Endodermal cell (in vitro differentiated cells): ENCODE data around the gene QKI. TPM values are rescaled to one million over a fixed set of nuclear protein-coding genes. Genes with fewer than 3 reads are reported as not detected.

ENCODE experiments used
- DNase-seq: peaks from one replicate; pipeline ENCODE4 v3.0.0-alpha.2; 2017
- H3K27ac ChIP-seq: 2 replicates; pipeline ENCODE4 v1.5.1; 2013; ENCODE audit warnings: mild to moderate bottlenecking, low read depth, low read length, moderate library complexity
- H3K27me3 ChIP-seq: 2 replicates; pipeline ENCODE4 v1.6.1; 2013; ENCODE audit warnings: mild to moderate bottlenecking, low read length, moderate library complexity; ENCODE audit not compliant: insufficient read depth, control insufficient read depth, poor library complexity, severe bottlenecking
- H3K36me3 ChIP-seq: 2 replicates; pipeline ENCODE4 v1.7.0; 2013; ENCODE audit warnings: mild to moderate bottlenecking, low read length, moderate library complexity; ENCODE audit not compliant: control insufficient read depth, insufficient read depth
- H3K4me1 ChIP-seq: one replicate; pipeline ENCODE4 v1.7.0; 2013; ENCODE audit warnings: low read length; ENCODE audit not compliant: control insufficient read depth, insufficient read depth
- H3K4me3 ChIP-seq: 2 replicates; pipeline ENCODE4 v1.5.1; 2013; ENCODE audit warnings: mild to moderate bottlenecking, low read length, moderate library complexity
- H3K9ac ChIP-seq: 2 replicates; pipeline ENCODE4 v1.6.1; 2013; ENCODE audit warnings: mild to moderate bottlenecking, low read length, moderate library complexity; ENCODE audit not compliant: poor library complexity, severe bottlenecking; ENCODE audit errors: extremely low read depth
- H3K9me3 ChIP-seq: 2 replicates; pipeline ENCODE4 v1.6.1; 2013; ENCODE audit warnings: mild to moderate bottlenecking, low read length, moderate library complexity; ENCODE audit not compliant: control insufficient read depth
- H3K27ac Mint-ChIP-seq: 2 replicates; pipeline ENCODE4 v1.8.0; 2020; ENCODE audit warnings: mixed read lengths
- H3K27me3 Mint-ChIP-seq: 2 replicates; pipeline ENCODE4 v1.8.0; 2021; ENCODE audit warnings: mild to moderate bottlenecking, mixed read lengths; ENCODE audit not compliant: insufficient read depth
- H3K36me3 Mint-ChIP-seq: 2 replicates; pipeline ENCODE4 v1.8.0; 2020; ENCODE audit warnings: low read depth, mixed read lengths
- H3K4me1 Mint-ChIP-seq: 2 replicates; pipeline ENCODE4 v1.8.0; 2020; ENCODE audit warnings: mixed read lengths
- H3K4me3 Mint-ChIP-seq: 2 replicates; pipeline ENCODE4 v1.8.0; 2020; ENCODE audit warnings: mild to moderate bottlenecking, moderate library complexity, mixed read lengths
- H3K9me3 Mint-ChIP-seq: 2 replicates; pipeline ENCODE4 v1.8.0; 2020; ENCODE audit warnings: mild to moderate bottlenecking, mixed read lengths
- whole genome bisulfite sequencing, 2 experiments: methylation state at CpG; one replicate each; pipeline versions ENCODE4 v1.1.5 to v1.1.7; 2013; ENCODE audit warnings: missing lambda C conversion rate in 2 of 2, mixed read lengths in 1 of 2; ENCODE audit not compliant: insufficient coverage in 1 of 2, insufficient read length in 1 of 2; 5-methylcytosine and 5-hydroxymethylcytosine counted together
- total RNA-seq, 2 donors: library from RNA; stranded (reverse); fragmentation: NEBNext Ultra II Directional in 1 of 2; extraction: Animal tissue kit (Norgen Biotek cat#: 25700) in 1 of 2; gene quantifications; 2 replicates in 1 of 2; 3 replicates in 1 of 2; pipeline ENCODE4 v1.2.1, GENCODE V29; 2021
- TF ChIP-seq, protein P1 (sequence below): fragments of 200-600 bp; sonication (generic); conservative IDR thresholded peaks from 2 replicates; pipeline ENCODE4 v1.5.0; 2021; ENCODE audit warnings: antibody characterized with exemption, mild to moderate bottlenecking

The QKI gene
- total RNA-seq, 2 donors from 2014 or later: 93.3 to 107 TPM

- H3K27me3 ChIP-seq: no peaks in the 10 kb centered on the region
- no peak overlapping the region for H3K9ac ChIP-seq
- H3K9me3 ChIP-seq: no peaks in the 10 kb centered on the region
- Mint-ChIP-seq H3K27ac (no peak overlapping the region), H3K4me1 (no peaks in the 10 kb centered on the region), H3K4me3 (no peak overlapping the region), H3K27me3 (no peaks in the 10 kb centered on the region), H3K9me3 (no peaks in the 10 kb centered on the region), H3K36me3 (no peaks in the 10 kb centered on the region)
- no peaks in the 10 kb centered on the region for H3K36me3 ChIP-seq
- no peak overlapping the region for H3K4me3 ChIP-seq
- DNase-seq: no peak
- no peak overlapping the region for H3K27ac ChIP-seq
- TF ChIP-seq, protein P1, sequence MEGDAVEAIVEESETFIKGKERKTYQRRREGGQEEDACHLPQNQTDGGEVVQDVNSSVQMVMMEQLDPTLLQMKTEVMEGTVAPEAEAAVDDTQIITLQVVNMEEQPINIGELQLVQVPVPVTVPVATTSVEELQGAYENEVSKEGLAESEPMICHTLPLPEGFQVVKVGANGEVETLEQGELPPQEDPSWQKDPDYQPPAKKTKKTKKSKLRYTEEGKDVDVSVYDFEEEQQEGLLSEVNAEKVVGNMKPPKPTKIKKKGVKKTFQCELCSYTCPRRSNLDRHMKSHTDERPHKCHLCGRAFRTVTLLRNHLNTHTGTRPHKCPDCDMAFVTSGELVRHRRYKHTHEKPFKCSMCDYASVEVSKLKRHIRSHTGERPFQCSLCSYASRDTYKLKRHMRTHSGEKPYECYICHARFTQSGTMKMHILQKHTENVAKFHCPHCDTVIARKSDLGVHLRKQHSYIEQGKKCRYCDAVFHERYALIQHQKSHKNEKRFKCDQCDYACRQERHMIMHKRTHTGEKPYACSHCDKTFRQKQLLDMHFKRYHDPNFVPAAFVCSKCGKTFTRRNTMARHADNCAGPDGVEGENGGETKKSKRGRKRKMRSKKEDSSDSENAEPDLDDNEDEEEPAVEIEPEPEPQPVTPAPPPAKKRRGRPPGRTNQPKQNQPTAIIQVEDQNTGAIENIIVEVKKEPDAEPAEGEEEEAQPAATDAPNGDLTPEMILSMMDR: no peak
- no peaks in the 10 kb centered on the region for H3K4me1 ChIP-seq
These were observed 184.6 kb downstream of the QKI start for GRCh38 chr6:163599136-163599535.

- Histone ChIP-seq H3K4me3 (no peak overlapping the region), H3K27me3 (no peaks in the 10 kb centered on the region), H3K27ac (no peak overlapping the region), H3K4me1 (no peaks in the 10 kb centered on the region), H3K36me3 (no peaks in the 10 kb centered on the region), H3K9me3 (no peaks in the 10 kb centered on the region), H3K9ac (no peak overlapping the region)
- no peaks in the 10 kb centered on the region for H3K4me1 Mint-ChIP-seq
- no peak for DNase-seq
- no peak overlapping the region for H3K4me3 Mint-ChIP-seq
- TF ChIP-seq, protein P1: no peak
- no peaks in the 10 kb centered on the region for H3K9me3 Mint-ChIP-seq
- no peaks in the 10 kb centered on the region for H3K36me3 Mint-ChIP-seq
- H3K27ac Mint-ChIP-seq: no peak overlapping the region
- 93 to 100% methylated on average over 1 to 2 of the region's 2 CpGs for WGBS, 2 experiments
- no peaks in the 10 kb centered on the region for H3K27me3 Mint-ChIP-seq
These were observed 185.2 kb downstream of the QKI start for GRCh38 chr6:163599684-163600083.

DNA sequence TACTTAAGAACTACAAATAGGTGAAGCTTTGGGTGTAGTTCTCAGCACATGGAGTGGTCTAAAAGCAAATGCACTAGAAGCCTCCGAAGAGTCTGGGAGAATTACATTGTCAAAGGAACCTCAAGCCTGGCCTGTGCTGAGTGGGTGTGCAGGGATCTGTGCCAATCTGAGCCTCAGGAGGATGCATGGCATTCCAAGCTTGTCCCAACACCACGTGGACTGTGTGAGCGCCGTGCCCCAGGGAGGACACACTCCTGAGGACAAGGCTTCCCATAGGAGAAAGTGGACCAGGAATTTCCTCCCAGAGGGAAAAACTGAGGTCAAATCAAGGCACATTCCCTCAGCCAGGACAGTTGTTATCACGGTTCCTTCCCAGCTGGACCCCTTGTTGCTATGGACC, 185.8 kb downstream of the QKI start:
- Mint-ChIP-seq H3K9me3 (no peaks in the 10 kb centered on the region), H3K36me3 (no peaks in the 10 kb centered on the region), H3K4me1 (no peaks in the 10 kb centered on the region), H3K27ac (no peak overlapping the region), H3K27me3 (no peaks in the 10 kb centered on the region), H3K4me3 (no peak overlapping the region)
- H3K9me3 ChIP-seq: no peaks in the 10 kb centered on the region
- H3K9ac ChIP-seq: no peak overlapping the region
- H3K27me3 ChIP-seq: no peaks in the 10 kb centered on the region
- no peaks in the 10 kb centered on the region for H3K36me3 ChIP-seq
- H3K4me1 ChIP-seq: no peaks in the 10 kb centered on the region
- TF ChIP-seq, protein P1: no peak
- 93 to 97% methylated on average over 5 of the region's 5 CpGs for WGBS, 2 experiments
- DNase-seq: no peak
- H3K4me3 ChIP-seq: no peak overlapping the region
- no peak overlapping the region for H3K27ac ChIP-seq
